Ishikawa (cell line): ENCODE data around the gene COPZ2.

Source experiments
- CEBPB ChIP-seq: IDR thresholded peaks from 2 replicates; pipeline ENCODE4 v1.6.1; 2012
- CREB1 ChIP-seq: IDR thresholded peaks from 2 replicates; pipeline ENCODE4 v1.6.1; 2012; ENCODE audit warnings: low read depth
- EP300 ChIP-seq: IDR thresholded peaks from 2 replicates; pipeline ENCODE4 v1.6.1; 2012; ENCODE audit warnings: borderline replicate concordance
- FOXM1 ChIP-seq: IDR thresholded peaks from 2 replicates; pipeline ENCODE4 v1.6.1; 2012; ENCODE audit warnings: low read depth, borderline replicate concordance
- RAD21 ChIP-seq: IDR thresholded peaks from 2 replicates; pipeline ENCODE4 v1.6.1; 2012; ENCODE audit warnings: low read depth
- TAF1 ChIP-seq: IDR thresholded peaks from 2 replicates; pipeline ENCODE4 v1.6.1; 2012; ENCODE audit warnings: low read depth, mild to moderate bottlenecking
- TCF12 ChIP-seq: IDR thresholded peaks from 2 replicates; pipeline ENCODE4 v1.6.1; 2012; ENCODE audit warnings: low read depth
- TEAD4 ChIP-seq: IDR thresholded peaks from 2 replicates; pipeline ENCODE4 v1.6.1; 2012
- YY1 ChIP-seq: IDR thresholded peaks from 2 replicates; pipeline ENCODE4 v1.6.1; 2012; ENCODE audit warnings: low read depth
- TF ChIP-seq, protein P1 (sequence below): IDR thresholded peaks from 2 replicates; pipeline ENCODE4 v1.6.1; 2012; ENCODE audit warnings: low read depth, mild to moderate bottlenecking
- TF ChIP-seq, protein P2 (sequence below): IDR thresholded peaks from 2 replicates; pipeline ENCODE4 v1.6.1; 2012
- TF ChIP-seq, protein P3 (sequence below): IDR thresholded peaks from 2 replicates; pipeline ENCODE4 v1.6.1; 2012

DNA sequence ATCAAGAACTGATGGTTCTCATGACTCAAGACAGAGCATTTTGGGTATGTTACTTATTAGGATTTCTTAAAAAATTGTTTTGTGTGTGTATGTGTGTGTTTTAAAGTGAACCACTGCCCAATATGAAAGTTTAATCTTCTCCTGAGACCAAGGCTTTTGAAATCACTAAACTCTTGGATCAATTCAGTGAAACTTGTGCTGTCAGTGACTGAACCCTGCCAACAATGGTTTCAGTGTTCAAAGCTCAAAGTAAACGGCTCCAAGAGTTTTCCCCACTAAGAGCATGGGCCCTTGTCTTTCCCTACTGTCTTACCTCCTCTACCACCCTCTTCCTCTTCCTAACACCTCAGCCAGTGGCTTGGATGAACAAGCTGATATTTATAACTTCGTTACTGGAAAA, 32.6 kb upstream of the COPZ2 start:
- TF ChIP-seq EP300 (no peak), RAD21 (no peak), CREB1 (no peak), TEAD4 (no peak), TAF1 (no peak), CEBPB (no peak), TCF12 (no peak), YY1 (no peak), FOXM1 (no peak)
- TF ChIP-seq, protein P1, sequence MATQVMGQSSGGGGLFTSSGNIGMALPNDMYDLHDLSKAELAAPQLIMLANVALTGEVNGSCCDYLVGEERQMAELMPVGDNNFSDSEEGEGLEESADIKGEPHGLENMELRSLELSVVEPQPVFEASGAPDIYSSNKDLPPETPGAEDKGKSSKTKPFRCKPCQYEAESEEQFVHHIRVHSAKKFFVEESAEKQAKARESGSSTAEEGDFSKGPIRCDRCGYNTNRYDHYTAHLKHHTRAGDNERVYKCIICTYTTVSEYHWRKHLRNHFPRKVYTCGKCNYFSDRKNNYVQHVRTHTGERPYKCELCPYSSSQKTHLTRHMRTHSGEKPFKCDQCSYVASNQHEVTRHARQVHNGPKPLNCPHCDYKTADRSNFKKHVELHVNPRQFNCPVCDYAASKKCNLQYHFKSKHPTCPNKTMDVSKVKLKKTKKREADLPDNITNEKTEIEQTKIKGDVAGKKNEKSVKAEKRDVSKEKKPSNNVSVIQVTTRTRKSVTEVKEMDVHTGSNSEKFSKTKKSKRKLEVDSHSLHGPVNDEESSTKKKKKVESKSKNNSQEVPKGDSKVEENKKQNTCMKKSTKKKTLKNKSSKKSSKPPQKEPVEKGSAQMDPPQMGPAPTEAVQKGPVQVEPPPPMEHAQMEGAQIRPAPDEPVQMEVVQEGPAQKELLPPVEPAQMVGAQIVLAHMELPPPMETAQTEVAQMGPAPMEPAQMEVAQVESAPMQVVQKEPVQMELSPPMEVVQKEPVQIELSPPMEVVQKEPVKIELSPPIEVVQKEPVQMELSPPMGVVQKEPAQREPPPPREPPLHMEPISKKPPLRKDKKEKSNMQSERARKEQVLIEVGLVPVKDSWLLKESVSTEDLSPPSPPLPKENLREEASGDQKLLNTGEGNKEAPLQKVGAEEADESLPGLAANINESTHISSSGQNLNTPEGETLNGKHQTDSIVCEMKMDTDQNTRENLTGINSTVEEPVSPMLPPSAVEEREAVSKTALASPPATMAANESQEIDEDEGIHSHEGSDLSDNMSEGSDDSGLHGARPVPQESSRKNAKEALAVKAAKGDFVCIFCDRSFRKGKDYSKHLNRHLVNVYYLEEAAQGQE: no peak
- TF ChIP-seq, protein P2, sequence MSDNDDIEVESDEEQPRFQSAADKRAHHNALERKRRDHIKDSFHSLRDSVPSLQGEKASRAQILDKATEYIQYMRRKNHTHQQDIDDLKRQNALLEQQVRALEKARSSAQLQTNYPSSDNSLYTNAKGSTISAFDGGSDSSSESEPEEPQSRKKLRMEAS: no peak
- TF ChIP-seq, protein P3, sequence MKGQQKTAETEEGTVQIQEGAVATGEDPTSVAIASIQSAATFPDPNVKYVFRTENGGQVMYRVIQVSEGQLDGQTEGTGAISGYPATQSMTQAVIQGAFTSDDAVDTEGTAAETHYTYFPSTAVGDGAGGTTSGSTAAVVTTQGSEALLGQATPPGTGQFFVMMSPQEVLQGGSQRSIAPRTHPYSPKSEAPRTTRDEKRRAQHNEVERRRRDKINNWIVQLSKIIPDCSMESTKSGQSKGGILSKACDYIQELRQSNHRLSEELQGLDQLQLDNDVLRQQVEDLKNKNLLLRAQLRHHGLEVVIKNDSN: no peak
